Mucosa of rectum (tissue), 2 donors: ENCODE measurements around the gene GTF2IRD2.
"Not testable (repeated sequence)": the region's sequence is repeated elsewhere in the genome, so short reads cannot be mapped to it uniquely, and the experiment has no call there.

Source experiments
- H3K27ac ChIP-seq, 2 donors: one replicate each; pipeline ENCODE4 v1.7.0; 2013; ENCODE audit warnings: inconsistent platforms in 2 of 2, low read depth in 2 of 2, low read length in 2 of 2
- H3K27me3 ChIP-seq, 2 donors: one replicate each; pipeline ENCODE4 v1.7.0; 2013; ENCODE audit warnings: low read length in 2 of 2; ENCODE audit not compliant: control insufficient read depth in 2 of 2, insufficient read depth in 2 of 2
- H3K36me3 ChIP-seq, 2 donors: one replicate each; pipeline ENCODE4 v1.7.0; 2013; ENCODE audit warnings: low read length in 2 of 2; ENCODE audit not compliant: control insufficient read depth in 2 of 2, insufficient read depth in 2 of 2
- H3K4me1 ChIP-seq, 2 donors: one replicate each; pipeline ENCODE4 v1.7.0; 2013; ENCODE audit warnings: low read length in 2 of 2, mild to moderate bottlenecking in 1 of 2; ENCODE audit not compliant: control insufficient read depth in 2 of 2, insufficient read depth in 2 of 2
- H3K4me3 ChIP-seq, 2 donors: one replicate each; pipeline ENCODE4 v1.7.0; 2013; ENCODE audit warnings: low read length in 2 of 2
- H3K9ac ChIP-seq, 2 donors: one replicate each; pipeline ENCODE4 v1.7.0; 2013; ENCODE audit warnings: low read length in 2 of 2, low read depth in 1 of 2, mild to moderate bottlenecking in 1 of 2
- H3K9me3 ChIP-seq, 2 donors: one replicate each; pipeline ENCODE4 v1.7.0; 2013; ENCODE audit warnings: low read length in 2 of 2; ENCODE audit not compliant: control insufficient read depth in 2 of 2
- donor health status: healthy.
- donor health status: Normal muscosa, but diverticular disease.

Gene GTF2IRD2

DNA sequence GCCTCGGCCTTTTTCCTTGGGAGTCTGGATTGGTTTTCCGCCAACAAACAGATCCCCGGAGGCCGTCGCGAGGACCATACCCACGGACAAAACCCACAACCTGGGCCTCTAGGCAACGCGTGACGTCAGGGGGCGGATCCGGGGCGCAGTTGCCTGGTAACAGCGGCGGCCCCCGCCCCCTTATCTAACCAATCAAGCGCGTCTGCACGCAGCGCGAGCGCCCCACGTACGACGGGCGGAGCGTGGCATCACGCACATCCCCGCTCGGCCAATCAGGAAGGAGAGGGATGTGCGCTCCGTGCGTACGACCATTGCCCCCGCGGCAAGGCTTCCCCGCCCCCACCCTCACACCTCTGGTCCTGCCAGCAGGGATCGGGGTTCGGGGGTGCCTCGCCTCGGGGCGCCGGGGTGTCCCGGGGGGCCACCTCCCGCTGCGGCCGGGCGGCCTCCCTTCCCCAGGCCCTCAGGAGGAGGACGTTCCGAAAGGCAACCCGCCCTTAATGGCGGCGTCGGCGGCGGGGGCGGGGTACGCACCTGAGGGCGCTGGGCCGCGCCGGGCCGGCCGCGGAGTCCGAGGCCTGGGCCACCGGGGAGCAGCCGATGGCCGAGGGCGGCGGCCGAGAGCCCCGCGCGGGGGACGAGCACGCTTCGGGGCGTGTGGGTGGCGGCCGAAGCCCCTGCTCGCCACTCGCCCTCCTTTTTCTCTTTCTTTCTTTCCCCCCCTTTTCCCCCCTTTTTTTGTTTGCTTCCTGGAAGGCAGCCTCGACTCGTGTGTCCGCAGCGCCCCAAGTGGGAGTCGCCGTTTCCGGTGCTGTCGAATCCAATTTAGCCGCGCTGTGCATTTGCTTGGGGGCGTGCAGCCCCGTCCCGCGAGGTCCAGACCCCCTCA is at the start of gene GTF2IRD2:
GTF2IRD2 (minus strand) TSS at position 773 of the 889 bp plus-strand sequence. CDS start 15,227 bp downstream, outside the sequence.
- not testable (repeated sequence) for H3K4me1 ChIP-seq, H3K27ac ChIP-seq, H3K4me3 ChIP-seq, H3K27me3 ChIP-seq, H3K9ac ChIP-seq, H3K36me3 ChIP-seq, H3K9me3 ChIP-seq

- Histone ChIP-seq H3K27ac (peak overlapping the region; percentile 77 to 80), H3K4me3 (peak overlapping the region; percentile 64 to 69), H3K9ac (peak overlapping the region; percentile 52 to 69)
- H3K36me3 ChIP-seq, H3K4me1 ChIP-seq, H3K9me3 ChIP-seq, H3K27me3 ChIP-seq: not testable (repeated sequence)
Measured at GRCh38 chr7:74890158-74891123, 39.0 kb upstream of the GTF2IRD2 start.

DNA sequence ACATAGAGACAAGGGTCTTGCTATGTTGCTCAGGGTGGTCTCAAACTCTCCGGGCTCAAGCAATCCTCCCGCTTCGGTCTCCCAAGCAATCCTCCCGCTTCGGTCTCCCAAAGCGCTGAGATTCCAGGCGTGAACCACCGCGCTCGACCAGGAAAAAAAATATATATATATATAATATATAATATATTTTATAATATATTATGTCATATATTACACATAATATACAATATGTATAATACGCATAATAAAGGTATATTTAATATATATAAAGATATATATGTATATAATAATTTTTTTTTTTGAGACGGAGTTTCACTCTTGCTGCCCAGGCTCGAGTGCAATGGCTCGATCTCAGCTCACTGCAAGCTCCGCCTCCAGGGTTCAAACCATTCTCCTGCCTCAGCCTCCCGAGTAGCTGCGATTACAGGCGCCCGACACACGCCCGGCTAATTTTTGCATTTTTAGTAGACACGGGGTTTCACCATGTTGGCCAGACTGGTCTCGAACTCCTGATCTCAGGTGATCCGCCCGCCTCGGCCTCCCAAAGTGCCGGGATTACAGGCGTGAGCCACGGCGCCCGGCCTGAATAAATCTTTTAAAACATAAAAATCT is 38.2 kb upstream of the GTF2IRD2 start:
- not testable (repeated sequence) for H3K4me3 ChIP-seq, H3K36me3 ChIP-seq

DNA sequence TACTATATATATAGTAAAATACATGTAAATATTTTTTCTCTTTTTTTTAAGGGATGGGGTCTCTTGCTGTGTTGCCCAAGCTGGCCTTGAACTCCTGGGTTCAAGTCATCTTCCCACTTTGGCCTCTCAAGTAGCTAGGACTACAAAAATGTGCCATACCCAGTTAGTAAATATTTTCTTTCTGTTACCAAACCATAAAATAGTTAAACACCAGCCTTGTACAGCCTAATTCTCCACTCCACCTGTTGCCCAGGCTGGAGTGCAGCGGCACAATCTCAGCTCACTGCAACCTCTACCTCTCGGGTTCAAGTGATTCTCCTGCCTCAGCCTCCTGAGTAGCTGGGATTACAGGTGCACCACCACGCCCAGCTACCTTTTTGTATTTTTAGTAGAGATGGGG is 33.9 kb upstream of the GTF2IRD2 start:
- H3K9ac ChIP-seq, H3K36me3 ChIP-seq, H3K4me3 ChIP-seq, H3K27me3 ChIP-seq, H3K9me3 ChIP-seq, H3K4me1 ChIP-seq, H3K27ac ChIP-seq: not testable (repeated sequence)

More for the DNA sequence above, 38.2 kb upstream of the GTF2IRD2 start:
- H3K4me1 ChIP-seq, H3K9me3 ChIP-seq, H3K27me3 ChIP-seq, H3K9ac ChIP-seq, H3K27ac ChIP-seq: not testable (repeated sequence)

GRCh38 chr7:74882110-74882509 is 30.7 kb upstream of the GTF2IRD2 start:
- H3K27me3 ChIP-seq, H3K27ac ChIP-seq, H3K9ac ChIP-seq, H3K36me3 ChIP-seq, H3K9me3 ChIP-seq, H3K4me1 ChIP-seq, H3K4me3 ChIP-seq: not testable (repeated sequence)

- not testable (repeated sequence) for H3K36me3 ChIP-seq, H3K27ac ChIP-seq, H3K4me3 ChIP-seq, H3K9ac ChIP-seq, H3K27me3 ChIP-seq, H3K4me1 ChIP-seq, H3K9me3 ChIP-seq
Measured at GRCh38 chr7:74874748-74875512, 23.5 kb upstream of the GTF2IRD2 start.

DNA sequence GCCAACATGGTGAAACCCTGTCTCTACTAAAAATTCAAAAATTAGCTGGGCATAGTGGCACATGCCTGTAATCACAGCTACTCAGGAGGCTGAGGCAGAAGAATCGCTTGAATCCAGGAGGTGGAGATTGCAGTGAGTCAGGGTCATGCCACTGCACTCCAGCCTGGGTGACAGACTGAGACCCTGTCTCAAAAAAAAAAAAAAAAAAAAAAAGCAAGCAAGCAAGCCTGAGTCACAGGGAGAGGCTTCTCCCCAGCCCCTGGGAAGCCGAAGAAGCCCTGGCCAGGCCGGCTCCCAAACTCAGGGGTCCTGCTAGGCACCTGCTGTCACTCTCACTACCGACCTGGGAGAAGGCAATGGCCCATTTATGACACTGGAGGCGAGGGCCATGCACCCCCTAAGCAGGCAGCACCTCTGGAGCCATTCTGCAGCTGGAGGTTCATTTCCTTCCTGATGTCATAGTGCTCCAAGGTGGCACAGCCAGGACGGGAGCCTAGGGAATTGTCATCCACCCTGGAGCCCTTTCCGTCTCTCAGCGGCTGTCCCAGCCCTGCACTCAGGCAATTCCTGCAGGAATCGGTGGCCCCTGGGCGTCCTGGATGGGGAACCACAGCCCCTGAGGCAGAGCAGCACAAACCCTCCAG is 22.8 kb upstream of the GTF2IRD2 start:
- not testable (repeated sequence) for H3K4me3 ChIP-seq, H3K27ac ChIP-seq, H3K9me3 ChIP-seq, H3K27me3 ChIP-seq, H3K9ac ChIP-seq, H3K36me3 ChIP-seq, H3K4me1 ChIP-seq

DNA sequence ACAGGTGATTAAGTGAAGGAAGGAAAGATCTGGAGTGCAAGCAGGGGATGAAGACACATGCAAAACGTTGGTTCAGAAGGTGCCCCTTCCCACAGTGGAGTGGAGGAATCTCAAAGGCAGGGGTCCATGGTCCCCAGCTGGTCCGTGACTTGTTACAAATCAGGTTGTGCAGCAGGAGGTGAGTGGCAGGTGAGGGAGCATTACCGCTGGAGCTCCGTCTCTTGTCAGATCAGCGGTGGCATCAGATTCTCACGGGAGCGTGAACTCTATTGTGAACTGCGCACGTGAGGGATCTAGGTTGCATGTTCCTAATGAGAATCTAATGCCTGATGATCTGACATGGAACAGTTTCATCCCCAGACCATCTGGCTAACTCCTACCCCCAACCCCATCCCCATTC is 21.1 kb upstream of the GTF2IRD2 start:
- H3K4me3 ChIP-seq, H3K27ac ChIP-seq, H3K9ac ChIP-seq, H3K4me1 ChIP-seq, H3K36me3 ChIP-seq, H3K9me3 ChIP-seq, H3K27me3 ChIP-seq: not testable (repeated sequence)

DNA sequence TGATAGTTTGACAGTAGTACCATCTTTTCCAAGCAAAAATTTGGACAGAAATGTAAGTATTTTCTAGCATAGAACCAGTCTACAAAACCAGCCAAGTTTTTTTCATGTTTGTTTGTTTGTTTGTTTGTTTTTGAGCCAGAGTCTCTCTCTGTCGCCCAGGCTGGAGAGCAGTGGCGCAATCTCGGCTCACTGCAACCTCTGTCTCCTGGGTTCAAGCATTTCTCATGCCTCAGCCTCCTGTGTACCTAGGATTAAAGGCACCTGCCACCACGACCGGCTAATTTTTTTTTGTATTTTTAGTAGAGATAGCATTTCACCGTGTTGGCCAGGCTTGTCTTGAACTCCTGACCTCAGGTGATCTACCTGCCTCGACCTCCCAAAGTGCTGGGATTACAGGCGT is 14.4 kb upstream of the GTF2IRD2 start:
- H3K27me3 ChIP-seq, H3K36me3 ChIP-seq, H3K4me1 ChIP-seq, H3K4me3 ChIP-seq, H3K9ac ChIP-seq, H3K27ac ChIP-seq, H3K9me3 ChIP-seq: not testable (repeated sequence)
